Stimulated activated CD8-positive, alpha-beta memory T cell treated with anti-CD3 and anti-CD28 coated beads, Interleukin-4, amount 100 ng/mL, for 4 hours (primary cell): ENCODE results near the gene MICALL1.

Source experiments
- DNase-seq, 2 donors: peaks; one replicate each; pipeline ENCODE4 v3.0.0-alpha.2; 2020; ENCODE audit warnings: low read depth in 2 of 2, low spot score in 1 of 2

The MICALL1 gene

GRCh38 chr22:37905534-37906363 lies at the start of gene MICALL1:
Gene MICALL1, plus strand, starts transcription at chr22:37906297. Its CDS starts 126 bp downstream, at chr22:37906423.
- peak in 1 of 2 donors; percentile 9 for DNase-seq

- no peak for DNase-seq
Measured at GRCh38 chr22:37860796-37861421, 45.2 kb upstream of the MICALL1 start.

GRCh38 chr22:37862570-37863325 lies 43.3 kb upstream of the MICALL1 start:
- DNase-seq = no peak

GRCh38 chr22:37865510-37865909 lies 40.6 kb upstream of the MICALL1 start:
- no peak for DNase-seq

- no peak for DNase-seq
Measured at GRCh38 chr22:37870273-37870672, 35.8 kb upstream of the MICALL1 start.

- no peak for DNase-seq
Measured at GRCh38 chr22:37880668-37881440, 25.2 kb upstream of the MICALL1 start.

GRCh38 chr22:37884420-37884819 lies 21.7 kb upstream of the MICALL1 start:
- DNase-seq = no peak

- no peak for DNase-seq
Measured at GRCh38 chr22:37887584-37888378, 18.3 kb upstream of the MICALL1 start.

GRCh38 chr22:37891926-37892325 lies 14.2 kb upstream of the MICALL1 start:
- DNase-seq = no peak

GRCh38 chr22:37892566-37893335 lies 13.3 kb upstream of the MICALL1 start:
- no peak for DNase-seq

- DNase-seq = no peak
Measured at GRCh38 chr22:37893583-37893983, 12.5 kb upstream of the MICALL1 start.

- DNase-seq = no peak
Measured at GRCh38 chr22:37894939-37895670, 11.0 kb upstream of the MICALL1 start.

GRCh38 chr22:37896181-37896592 lies 9.9 kb upstream of the MICALL1 start:
- DNase-seq = no peak

- no peak for DNase-seq
Measured at GRCh38 chr22:37896939-37897338, 9.2 kb upstream of the MICALL1 start.

GRCh38 chr22:37897807-37898206 lies 8.3 kb upstream of the MICALL1 start:
- no peak for DNase-seq

GRCh38 chr22:37898441-37899181 lies 7.5 kb upstream of the MICALL1 start:
- no peak for DNase-seq

GRCh38 chr22:37904572-37905533 lies 1.2 kb upstream of the MICALL1 start:
- DNase-seq = no peak
